DMS153 (cell line): ENCODE results near the gene SIRT7.

Experiments used
- DNase-seq: peaks from one replicate; lab custom pipeline; 2025; lab: John Stamatoyannopoulos, UW

The SIRT7 gene

GRCh38 chr17:81904600-81905423, 13.2 kb downstream of the SIRT7 start:
- no peak for DNase-seq

DNA sequence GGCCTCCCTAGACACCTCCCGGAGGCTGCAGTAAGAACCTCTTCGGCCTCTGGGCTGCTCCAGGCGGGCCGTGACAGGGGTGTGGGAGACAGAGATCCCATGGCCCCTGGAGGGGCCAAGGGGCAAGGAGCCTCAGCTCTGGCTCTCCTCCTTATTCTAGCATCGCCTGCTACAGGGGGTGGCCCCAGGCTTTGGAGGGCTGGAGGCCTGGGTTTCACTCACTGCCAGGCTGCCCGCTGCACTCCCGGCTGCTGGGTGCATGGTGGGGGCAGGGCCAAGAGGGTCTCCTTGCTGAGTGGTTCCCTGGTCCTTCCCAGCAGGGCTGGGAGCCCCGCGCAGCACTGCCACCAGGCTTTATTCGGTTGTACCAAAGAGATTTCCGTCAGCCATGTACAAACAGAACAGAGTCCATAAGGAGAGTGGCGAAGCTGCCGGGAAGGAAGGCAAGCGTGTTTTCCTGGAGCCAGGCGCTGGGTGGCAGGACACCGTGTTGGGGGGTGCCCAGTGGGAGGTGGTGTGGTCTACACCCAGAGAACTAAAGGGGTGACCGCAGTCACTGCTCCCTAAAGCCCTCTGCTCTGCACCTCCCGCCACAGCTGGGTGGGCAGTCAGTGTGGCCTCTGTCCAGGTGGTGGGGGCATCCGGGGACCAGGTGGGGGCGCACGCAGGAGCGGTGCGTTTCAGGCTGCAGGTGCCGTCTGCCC, 13.9 kb downstream of the SIRT7 start:
- DNase-seq, result no peak

DNA sequence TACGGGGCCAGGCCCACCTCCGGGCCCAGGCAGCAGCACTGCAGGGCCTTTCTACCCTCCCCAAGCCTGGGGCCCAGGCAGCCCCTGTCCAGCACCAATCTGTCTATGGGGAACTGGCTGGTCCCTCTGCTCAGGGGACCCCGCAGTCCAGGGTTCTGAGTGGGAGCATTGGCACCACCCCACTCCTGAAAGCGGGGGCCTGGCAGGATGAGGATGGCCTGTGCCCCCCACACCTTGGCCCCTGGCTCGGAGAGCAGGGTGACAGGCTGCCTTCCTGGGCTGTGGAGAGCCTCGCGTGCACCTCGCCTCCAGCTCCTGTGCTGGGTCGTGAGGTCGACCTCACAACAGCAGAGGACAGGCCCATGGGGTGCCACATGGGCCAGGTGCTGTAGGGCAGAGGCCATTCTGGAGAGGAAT, 14.6 kb downstream of the SIRT7 start:
- no peak for DNase-seq

DNA sequence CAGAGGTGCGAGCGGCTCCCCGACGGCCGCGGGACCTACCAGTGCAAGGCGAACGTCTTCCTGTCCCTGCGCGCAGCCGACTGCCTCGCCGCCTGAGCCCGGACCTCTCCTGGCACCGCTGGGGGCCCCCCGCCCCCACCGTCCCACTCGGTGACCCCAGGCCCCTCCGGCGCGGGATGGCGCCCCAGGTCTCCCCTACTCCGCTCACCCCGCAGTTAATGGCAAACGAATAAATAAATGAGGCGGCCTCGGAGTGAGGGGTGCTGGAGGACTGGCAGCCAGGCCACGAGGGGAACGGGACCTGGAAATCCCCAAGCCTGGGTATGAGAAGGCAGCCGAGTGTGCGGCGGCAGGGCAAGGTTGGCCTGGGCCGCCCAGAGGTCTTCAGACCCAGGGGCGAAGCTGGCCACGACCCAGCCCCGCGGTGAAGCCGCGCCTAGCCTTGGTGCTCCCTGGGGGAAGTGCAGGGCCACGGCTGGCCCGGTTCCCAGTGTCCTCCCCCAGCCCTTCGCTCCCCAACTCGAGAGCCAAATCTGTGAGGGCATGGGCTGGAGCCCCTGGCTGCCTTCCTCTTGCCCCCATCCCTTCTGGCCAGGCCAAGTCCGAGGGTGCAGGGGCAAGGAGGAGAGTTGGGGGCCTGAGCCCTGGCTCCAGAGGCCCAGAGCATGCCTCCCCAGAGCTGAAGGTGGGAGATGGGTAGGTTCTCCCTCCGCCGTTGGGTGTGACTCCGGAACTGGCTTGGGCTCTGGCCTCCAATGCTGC, 15.1 kb downstream of the SIRT7 start:
- no peak for DNase-seq

GRCh38 chr17:81902023-81902652, 15.8 kb downstream of the SIRT7 start, which contains the start of gene NPB:
NPB (plus strand) TSS chr17:81902238; CDS start chr17:81902278, 40 bp downstream.
- no peak for DNase-seq

- DNase-seq, result no peak
Observed at GRCh38 chr17:81901167-81902022, 16.6 kb downstream of the SIRT7 start.

GRCh38 chr17:81900181-81900820, 17.7 kb downstream of the SIRT7 start:
- DNase-seq, result no peak

DNA sequence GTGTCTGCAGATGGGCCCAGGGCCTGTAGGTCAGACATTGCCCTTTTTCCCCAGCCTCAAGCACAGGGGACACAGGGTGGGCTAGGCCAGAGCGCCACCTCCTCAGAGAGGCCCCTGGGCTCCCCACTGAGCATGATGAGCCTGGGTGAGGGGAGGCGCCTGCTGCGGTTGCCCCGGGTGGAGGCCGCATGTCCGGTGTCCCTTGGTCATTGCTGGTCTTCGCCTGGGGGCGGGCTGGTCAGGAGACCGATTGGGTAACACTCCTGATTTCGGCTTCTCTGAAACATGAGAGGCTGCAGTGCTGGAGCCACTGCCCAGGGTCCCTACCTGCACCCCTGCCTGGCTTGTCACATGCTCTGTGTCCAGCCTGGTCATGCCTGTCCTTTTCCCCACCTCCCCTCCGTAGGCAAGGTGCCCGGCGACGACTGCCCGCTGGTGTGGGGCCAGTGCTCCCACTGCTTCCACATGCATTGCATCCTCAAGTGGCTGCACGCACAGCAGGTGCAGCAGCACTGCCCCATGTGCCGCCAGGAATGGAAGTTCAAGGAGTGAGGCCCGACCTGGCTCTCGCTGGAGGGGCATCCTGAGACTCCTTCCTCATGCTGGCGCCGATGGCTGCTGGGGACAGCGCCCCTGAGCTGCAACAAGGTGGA, 18.3 kb downstream of the SIRT7 start:
- DNase-seq, result no peak

- no peak for DNase-seq
Observed at GRCh38 chr17:81898885-81899284, 19.1 kb downstream of the SIRT7 start.

DNA sequence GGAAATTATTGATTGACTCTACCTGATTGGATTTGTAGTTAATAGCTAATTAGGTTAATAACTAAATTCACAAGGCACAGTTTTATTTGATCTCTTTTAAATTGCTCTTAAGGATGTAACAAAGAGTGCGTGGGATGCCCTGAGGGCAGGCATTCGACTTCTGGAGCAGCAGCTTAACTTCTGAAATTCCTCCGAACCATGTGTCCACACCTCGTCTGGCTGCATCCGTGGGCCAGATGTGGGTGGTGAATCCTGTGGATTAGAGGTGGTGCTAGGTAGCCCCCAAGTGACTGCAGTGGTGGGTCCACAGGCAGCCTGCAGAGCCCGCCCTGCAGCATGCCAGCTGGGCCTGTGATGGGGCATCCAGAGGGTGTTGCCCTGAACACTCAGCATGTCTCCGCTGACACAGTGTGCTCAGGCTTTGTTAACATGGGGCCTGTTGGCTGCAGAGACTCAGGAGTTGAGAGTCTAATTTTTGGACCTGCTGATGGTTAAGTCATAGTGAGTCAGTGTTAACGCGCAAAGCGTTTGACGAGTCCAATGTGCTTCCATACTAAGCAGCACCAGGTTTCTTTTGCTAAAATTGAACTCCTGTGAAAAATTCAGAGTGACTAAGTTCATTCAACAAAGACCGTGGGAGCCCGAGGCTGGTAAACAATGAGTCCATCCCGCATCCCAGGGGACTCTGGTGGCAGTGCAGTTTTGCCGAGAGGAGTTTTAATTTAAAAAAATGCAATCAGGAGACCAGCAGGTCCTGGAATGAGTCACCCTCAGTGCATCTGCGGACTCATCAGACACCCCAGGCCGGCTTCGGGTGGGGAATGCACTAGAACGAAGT, 19.7 kb downstream of the SIRT7 start:
- DNase-seq, result no peak

- DNase-seq, result no peak
Observed at GRCh38 chr17:81895400-81895799, 22.6 kb downstream of the SIRT7 start.

GRCh38 chr17:81891303-81891552, 26.7 kb downstream of the SIRT7 start:
- no peak for DNase-seq

DNA sequence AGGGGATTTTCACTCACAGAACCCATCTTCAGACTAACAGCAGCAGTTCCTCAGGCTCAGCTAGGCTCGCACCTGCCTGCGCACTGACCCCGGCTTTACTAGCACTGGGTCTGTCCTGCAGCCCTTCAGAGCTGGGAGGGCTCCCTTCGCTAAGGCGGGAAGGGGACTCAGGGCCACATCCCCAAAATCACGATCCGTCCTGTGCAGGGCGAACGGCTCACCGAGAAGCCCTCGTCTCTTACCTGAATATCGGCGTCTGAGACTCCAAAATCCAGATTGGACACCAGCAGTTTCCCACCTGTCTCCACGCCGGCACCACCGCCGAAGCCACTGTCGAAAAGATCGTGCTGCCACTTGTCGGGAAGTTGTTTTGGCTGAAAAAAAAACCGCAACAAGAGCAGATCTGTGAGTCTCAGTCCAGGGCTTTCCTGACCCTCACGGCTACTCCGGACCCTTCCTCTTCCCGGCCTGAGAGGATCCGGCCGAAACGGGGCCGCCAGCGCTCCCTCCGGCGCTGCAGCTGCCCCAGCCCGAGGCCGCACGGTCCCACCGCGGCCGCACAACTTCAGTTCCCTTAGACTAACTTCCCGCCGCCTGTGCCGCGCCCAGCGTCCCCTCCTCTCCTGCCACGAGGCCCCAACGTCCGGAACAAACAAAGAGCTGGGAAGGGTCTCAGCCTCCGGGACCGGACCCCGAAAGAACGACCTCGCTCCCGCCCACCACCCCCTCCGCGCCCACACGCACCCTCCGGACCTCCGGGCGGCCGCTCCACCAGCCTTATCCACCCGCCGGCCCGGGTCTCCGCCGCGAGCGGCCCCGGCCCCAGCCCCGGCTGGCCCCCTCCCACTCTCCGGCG, 27.3 kb downstream of the SIRT7 start:
- DNase-seq, result no peak

GRCh38 chr17:81889602-81890001, 28.4 kb downstream of the SIRT7 start:
- no peak for DNase-seq

DNA sequence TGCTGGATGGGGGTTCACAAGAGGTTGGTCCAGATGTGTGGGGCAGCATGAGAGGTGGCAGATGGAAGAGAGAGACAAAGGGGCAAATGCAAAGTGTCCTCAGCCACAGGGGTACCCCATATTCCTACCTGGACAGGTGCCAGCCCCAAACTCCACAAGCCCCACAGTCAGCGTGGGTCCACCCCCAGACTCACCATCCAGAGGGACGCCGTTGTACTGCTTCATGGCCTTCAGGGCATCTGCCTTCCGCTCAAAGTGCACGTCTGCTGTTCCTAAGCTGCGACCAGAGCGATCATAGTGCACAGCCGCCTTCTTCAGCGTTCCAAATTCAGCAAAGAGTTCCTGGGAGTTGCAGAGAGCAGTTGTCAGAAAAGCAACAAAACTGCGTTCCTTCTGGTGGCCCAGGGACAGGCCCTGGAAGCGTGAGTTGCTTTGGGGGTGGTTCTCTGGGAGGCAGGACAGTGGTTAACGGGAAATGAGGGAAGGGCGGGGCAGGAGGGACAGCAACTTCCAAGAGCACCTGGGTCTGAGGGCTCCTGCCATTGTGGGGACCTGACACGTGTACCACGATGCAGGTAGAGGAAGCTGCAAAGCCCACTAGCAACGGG, 28.9 kb downstream of the SIRT7 start:
- no peak for DNase-seq

DNA sequence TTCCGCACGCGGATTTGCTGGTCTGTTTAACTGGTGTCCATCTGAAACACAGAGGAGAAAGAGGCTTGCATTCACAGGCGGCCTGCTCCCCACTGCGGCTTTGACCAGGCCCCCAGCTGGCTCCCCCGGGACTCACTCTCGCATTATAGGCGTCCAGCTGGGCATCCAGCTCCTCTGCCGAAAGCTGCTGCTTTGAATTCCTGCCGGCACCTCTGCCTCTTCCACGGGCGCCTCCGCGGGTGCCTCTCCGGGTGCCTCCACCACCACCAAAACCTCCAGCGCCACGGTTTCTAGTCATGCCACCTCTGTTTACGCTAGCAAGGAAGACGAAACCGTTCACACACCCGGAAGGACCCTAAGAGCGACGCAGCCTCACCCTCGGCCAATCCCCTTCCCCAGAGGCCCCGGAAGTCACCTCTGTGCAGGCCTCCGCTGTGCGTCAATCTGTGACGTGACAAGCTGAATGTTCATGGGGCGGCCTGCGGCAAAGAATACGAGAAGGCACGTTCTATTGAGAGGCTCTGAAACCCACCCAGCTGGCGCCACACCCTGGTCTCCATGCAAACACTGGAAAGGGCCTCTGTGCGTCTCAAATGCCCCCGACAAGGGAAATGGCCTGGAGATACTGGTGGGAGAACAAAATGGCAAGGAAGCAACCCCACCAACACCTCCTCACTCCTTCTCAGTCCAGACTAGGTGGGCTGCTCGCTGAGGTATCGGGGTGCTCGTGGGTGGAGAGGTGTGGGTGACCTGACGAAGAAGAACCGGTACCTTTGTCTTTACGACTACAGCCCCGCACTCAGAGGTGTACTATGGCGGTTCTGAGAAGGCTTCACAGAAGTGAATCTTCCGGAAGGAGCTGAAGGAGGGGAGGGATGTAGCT, 29.6 kb downstream of the SIRT7 start:
- DNase-seq, result no peak
